NCI-H2107 (cell line): ENCODE results near the gene ZNF598.
"Not testable (repeated sequence)": the region's sequence is repeated elsewhere in the genome, so short reads cannot be mapped to it uniquely, and the experiment has no call there.

ENCODE experiments used
- DNase-seq: peaks from one replicate; lab custom pipeline; 2025; lab: John Stamatoyannopoulos, UW

The ZNF598 gene

DNA sequence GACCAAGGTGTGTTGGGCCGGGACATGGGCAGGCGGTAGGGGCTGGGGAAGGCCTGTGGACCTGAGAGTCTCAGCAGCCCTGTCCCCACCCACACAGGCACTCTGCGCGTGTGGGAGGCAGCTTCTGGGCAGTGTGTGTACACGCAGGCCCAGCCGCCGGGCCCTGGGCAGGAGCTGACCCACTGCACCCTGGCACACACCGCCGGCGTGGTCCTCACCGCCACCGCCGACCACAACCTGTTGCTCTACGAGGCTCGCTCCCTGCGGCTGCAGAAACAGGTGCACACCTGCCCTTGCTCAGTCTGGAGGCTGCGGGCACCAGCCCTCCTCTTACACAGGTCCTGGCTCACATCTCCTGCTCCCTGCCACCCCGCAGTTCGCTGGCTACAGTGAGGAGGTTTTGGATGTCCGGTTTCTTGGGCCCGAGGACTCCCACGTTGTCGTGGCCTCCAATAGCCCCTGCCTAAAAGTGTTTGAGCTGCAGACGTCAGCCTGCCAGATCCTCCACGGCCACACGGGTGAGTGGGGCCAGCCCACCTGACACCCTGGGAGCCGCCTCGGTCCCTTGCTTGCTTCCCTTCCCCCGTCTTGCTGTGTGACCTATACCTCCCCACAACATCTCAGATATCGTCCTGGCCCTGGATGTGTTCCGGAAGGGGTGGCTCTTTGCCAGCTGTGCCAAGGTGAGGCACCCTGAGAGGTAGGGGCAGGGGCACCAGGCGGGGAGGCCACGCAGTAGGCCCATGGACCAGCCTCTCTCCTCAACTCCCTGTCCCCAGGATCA is 34.0 kb downstream of the ZNF598 start:
- DNase-seq = no peak

DNA sequence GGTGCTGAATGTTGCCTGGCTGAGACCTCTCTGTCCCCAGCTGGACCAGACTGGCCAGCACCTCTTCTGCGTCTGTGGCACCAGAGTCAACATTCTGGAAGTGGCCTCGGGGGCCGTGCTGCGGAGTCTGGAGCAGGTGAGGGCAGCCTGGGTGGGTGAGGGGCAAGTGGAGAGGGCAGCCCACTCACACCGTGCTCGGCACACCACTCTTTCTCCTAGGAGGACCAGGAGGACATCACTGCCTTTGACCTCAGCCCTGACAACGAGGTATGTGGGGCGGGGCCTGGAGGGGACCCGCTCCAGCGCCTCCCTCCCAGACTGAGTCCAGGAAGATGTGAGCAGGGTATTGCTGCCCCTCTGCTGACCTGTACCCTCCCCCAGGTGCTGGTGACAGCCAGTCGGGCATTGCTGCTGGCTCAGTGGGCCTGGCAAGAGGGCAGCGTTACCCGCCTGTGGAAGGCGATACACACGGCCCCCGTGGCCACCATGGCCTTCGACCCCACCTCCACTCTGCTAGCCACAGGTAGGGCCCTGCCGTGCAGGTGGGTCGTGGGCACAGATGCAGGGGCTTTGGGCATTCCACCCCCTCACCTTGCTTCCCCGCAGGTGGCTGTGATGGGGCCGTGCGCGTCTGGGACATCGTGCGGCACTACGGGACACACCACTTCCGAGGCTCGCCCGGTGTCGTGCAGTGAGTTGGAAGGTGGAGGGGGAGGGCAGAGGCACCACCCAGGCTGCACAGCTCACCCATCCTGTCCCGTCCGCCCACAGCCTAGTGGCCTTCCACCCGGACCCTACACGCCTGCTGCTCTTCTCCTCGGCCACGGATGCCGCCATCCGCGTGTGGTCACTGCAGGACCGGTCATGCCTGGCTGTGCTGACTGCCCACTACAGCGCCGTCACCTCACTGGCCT is 35.2 kb downstream of the ZNF598 start:
- no peak for DNase-seq

DNA sequence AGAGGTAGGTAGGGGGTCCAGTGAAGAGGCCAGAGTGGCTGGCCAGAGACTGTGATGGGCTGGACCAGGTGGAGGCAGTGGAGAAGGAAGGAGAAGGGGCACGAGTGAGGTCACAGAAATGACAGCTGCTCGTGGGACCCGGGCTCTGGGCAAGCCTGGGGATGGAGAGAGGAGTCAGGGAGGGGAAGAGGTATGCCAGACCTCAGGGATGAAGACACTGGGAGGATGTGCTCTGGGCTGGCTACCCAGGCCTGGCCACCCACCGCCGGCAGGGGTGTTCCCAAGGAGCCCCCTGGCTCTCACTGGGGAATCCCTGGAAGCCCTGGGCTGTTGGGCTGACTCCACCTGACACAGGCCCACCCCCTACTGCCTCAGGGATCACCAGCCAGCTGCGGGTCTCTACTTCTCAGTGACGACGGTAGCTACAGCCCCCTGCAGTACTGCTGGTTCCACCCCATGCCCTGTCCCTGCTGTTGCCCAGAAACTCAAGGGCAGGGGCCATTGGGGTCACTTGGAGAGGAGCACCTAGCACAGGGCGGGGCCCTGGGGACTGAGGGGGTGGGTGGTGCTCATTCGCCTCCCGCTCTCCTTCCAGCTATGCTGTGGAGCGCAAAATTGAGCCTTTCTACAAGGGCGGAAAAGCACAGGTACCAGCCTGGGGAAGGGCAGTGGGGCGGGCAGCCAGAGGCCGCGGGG is 36.0 kb downstream of the ZNF598 start:
- no peak for DNase-seq

DNA sequence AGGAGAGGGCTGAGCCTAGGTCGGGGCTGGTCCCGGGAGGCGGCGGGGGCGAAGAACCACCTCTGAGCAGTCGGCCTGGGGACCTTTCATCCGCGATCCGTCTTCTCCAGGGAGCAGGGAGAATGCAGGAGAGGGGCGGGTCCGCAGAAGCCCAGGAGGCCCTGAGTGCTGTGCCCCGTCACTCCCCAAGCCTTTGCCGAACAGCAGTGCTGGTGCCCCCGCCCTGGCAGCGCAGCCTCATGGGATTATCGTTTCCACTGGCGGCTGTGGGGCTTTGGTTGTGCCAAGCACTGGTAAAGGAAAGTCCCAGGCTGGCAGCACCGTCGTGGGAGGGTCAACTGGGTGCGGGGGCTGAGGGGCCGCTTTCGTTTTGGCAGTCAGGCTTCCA is 37.1 kb downstream of the ZNF598 start:
- no peak for DNase-seq

DNA sequence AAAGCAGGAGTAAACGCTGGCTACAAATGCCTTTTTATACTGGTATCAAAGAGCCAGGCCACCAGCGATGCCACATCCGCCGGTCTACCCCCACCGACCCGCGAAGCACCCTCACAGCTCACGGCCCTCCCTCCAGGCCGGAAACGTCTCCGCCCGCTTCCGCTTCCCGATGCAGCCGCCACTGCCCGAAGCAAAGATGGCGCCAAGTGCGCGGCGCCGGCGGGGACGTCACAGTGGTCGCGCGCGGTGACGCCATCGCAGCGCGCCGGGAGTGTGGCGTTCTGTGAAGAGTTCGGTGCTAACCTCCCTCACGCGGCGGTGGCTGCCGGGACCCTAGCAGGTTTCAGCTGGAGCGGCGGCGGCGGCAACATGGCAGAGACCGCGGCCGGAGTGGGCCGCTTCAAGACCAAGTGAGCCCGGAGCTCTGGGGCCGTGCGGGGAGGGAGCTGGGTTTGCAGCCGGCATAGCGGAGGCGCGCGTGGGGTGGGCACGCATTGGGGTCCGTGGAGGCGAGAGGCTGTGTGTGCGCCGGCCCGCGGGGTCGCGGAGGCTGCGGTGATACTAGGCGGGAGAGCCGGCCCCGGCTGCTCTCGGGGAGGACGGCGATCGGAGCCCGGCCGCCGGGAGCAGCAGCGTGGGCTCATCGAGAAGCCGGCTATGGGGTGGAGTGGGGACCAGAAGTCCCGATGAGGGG is 37.7 kb downstream of the ZNF598 start, which contains the start of gene TBL3:
TBL3 (plus strand) TSS at position 258 of the 694 bp plus-strand sequence; CDS start at position 370, 112 bp downstream.
- DNase-seq = peak; percentile 87

DNA sequence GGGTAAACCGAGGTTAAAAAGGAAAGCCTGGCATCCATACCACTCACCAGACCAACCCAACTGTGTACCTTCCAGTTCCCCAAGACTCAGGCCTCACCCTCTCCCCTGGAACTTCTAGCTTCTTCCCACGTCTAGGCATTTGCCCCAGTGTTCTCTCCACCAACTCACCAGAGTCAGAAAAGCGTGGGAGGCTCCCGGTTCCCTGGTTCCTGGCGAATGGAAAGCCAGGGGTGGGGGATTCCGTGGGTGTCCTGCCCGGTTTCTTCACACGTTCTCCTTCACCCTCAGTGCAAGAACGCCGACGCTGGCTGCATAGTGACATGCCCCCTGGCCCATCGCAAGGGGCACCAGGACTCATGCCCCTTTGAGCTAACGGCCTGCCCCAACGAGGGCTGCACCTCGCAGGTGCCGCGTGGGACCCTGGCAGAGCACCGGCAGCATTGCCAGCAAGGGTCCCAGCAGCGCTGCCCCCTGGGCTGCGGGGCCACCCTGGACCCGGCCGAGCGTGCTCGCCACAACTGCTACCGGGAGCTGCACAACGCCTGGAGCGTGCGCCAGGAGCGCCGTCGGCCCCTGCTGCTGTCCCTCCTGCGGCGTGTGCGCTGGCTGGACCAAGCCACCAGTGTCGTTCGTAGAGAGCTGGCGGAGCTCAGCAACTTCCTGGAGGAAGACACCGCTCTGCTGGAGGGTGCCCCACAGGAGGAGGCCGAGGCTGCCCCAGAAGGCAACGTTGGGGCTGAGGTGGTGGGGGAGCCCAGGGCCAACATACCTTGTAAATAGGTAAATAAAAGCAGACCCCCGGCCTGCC is 41.3 kb downstream of the ZNF598 start:
- DNase-seq = no peak

DNA sequence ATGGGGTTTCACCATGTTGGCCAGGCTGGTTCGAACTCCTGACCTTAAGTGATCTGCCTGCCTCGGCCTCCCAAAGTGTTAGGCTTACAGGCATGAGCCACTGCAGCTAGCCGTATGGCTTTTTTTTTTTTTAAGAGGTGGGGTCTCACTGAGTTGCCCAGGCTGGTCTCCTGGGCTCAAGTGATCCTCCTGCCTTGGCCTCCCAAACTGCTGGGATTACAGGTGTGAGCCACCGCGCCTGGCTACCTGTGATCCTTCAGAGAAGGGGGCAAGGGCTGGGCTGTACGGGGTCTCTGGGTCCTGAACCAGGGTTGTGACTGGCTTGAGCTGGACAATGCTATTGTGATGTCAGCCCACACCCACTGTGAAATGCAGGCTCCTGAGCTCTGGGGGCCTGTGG is 43.2 kb downstream of the ZNF598 start, which contains the start of gene RNF151:
RNF151 (plus strand) TSS at position 397 of the 400 bp plus-strand sequence. CDS start 26 bp downstream, outside the sequence.
- DNase-seq = no peak

DNA sequence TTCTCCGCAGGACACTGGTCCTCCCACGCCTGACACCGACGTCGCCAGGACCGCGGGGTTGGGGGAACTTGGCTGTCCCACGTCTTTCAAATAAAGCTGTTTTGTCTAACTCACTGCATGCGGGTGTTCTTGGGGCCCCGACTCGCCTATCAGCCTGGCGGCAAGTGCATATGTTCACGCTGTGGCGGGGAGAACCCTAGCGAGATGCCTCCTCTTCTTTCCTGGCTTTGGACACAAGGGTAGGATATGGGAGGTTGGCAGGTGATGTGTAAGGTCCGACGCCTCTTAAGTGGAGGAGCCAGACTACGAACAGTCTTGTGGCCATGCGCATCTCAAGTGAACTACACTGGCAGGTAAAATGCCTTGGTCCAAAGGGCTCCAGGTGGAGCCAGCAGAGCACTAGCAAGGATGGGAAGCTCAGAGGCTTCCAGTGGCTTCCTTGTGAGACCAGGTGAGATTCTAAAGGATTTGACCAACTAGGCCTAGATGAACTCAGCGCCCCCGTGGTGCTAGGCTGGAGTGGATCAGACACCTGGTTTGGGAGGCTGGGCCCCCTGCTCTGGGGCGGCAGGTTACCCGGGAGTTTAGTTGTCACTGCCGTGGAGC is 44.1 kb downstream of the ZNF598 start:
- no peak for DNase-seq

DNA sequence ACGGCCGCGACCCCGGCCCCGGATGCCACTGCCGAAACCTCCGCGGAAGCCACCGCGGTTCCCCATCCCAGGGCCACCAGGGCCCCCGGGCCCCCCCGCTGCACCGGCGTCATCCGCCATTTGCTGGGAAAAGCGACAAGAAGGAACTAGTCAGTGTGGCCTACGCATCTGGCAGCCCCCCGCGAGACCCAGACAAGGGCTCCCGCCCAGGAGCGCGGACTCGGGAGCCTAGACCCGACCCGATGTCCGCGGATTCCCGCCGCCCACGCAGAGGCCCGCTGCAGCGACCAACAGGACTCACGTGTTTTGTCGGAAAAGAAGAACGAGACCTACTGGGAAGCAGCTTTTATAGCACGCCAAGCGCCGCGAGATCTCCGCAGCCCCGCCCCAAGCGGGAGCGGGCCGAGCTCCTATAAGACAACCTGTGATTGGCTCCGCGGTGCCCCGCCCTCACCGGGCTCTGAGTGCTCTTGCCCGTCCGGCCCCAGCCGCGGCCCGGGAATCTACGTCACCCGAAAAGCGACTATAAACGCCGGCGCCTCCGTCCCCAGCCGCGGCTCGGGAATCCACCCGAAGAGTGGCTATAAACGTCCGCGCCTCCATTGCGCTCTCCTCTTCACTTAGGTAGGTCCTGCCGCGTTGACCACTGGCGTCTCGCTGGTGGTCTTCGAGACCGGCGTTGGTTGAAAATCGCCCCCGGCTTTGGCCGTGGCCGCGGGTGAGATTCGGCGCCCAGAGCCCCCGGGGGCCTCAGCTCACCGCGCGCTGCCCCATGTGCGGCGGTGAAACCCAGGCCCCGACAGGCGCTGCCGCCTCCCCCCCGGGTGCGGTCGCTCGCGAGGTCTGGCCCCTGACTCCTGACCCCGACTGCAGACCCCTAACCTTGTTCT is 44.9 kb downstream of the ZNF598 start, which contains the start of gene RPS2:
RPS2 (minus strand) TSS at position 321 of the 890 bp plus-strand sequence; CDS start at position 120, 201 bp downstream.
- DNase-seq = peak; percentile 98

DNA sequence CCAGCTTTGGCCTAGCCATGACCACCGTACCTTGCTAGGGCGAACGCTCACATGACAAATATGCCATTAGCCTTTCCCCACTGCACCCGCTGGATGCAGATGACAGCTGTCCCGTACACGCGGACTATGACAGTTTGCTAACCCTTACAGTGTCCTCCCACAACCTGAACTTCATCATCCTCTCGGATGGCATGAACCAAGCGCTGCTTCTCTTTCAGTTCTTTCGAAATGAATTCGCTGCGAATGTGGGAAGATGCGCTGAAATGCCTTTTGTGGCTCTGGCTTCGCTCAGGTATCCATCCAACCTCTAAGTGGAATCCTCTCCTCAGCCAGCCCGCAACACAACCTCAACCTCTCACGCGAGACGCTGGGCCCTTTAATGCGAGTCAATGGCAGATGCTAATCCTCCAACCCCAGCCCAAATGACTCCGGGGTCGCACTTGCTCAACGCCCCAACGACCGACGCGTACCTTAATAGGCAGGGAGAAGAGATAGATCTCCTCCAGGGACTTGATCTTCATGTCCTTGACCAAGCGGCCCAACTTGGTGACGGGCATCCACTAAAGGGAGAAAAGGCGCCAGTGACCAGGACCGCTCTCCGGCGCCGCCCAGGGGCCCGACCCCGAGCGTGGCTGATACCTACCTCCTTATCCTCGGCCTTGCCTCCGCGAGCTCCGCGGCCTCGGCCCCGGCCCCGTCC is 45.7 kb downstream of the ZNF598 start:
- DNase-seq = no peak

DNA sequence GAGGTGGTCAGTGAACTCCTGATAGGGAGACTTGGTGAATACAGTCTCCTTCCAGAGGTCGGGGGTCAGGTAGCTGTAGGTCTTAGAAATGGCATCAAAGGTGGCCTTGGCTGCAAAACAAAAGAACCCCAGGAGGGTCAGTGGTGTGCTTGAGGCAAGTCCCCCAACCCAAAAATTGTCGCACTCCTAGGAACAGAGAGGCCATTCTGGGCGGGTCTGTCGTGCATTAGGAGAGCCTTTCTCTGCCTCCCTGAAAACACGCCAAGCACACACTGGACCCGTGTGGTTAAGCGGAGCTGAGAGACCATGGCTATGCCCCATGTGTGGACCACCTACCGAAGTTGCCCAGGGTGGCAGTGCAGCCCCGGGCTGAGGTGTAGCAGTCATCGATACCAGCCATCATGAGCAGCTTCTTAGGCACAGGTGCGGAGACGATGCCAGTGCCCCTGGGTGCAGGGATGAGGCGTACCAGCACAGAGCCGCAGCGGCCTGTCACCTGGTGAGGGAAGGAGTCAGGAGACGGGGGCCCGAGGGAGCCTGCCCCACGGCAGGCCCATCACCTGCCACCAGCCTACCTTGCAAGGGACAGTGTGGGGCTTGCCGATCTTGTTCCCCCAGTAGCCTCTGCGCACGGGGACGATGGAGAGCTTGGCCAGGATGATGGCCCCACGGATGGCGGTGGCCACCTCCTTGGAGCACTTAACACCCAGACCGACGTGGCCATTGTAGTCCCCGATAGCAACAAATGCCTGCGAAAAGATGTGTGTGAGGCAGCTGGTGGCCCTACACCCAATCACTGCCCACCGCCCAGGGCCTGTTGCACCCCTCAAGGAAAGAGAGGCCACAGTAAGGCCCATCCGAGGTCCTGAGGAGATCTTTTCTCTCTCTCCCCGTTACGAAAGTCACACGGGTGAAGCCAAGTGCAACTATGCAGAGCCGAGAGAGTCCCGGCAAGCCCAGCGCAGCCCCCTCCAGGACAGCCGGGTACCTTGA is 47.2 kb downstream of the ZNF598 start:
- not testable (repeated sequence) for DNase-seq

DNA sequence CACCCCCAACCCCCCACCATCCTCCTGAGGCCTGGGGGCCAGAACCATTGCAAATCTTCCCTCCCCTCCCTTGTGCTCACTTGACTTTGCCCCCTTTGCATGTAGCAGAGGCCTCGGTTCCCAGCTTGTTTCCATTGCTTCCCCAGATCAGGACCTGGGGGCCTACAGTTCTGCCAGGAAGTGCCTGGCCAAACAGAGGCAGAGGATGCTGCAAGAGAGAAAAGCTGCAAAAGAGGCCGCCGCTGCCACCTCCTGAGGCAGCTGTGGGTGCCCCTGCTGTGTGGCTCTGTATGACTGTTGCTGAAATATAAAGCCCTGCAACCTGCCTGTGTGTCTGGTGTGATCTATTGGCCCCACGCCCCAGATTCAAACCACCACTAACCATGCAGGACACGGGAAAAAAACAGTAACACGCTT is 48.0 kb downstream of the ZNF598 start:
- no peak for DNase-seq

DNA sequence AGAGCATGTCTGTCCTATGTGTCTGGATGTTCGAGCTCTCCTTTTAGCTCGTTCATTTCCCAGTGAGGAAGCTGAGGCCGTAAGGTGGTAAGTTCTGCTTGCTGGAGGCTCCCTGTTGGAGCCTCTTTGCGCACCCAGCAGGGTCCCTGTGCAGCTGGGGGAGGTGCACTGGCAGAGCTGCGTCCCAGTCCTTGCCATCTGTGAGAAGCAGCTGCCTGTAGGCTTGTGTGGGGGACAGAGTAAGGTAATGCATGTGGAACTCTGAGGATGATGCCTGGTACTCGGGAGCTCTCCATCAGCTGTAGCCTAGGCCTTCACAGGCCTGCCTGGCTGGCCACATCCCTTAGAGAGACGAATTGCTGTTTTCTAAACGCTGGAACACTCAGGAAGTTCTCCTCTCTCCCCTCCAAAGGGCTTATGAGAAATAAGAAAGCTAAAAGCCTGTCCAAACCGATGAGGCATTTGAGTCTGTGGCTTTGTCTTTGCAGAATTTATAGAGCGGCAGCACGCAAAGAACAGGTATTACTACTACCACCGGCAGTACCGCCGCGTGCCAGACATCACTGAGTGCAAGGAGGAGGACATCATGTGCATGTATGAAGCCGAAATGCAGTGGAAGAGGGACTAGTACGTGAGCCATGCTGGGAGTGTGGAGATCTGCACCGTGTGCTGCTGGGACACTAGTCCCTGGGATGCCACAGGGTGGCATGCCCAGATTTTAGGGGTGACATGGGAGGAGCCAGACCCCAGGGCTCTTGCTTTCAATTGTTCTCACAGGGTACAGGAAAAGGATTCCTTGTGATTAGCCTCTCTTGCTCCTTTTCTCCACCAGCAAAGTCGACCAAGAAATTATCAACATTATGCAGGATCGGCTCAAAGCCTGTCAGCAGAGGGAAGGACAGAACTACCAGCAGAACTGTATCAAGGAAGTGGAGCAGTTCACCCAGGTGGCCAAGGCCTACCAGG is 48.7 kb downstream of the ZNF598 start:
- no peak for DNase-seq

DNA sequence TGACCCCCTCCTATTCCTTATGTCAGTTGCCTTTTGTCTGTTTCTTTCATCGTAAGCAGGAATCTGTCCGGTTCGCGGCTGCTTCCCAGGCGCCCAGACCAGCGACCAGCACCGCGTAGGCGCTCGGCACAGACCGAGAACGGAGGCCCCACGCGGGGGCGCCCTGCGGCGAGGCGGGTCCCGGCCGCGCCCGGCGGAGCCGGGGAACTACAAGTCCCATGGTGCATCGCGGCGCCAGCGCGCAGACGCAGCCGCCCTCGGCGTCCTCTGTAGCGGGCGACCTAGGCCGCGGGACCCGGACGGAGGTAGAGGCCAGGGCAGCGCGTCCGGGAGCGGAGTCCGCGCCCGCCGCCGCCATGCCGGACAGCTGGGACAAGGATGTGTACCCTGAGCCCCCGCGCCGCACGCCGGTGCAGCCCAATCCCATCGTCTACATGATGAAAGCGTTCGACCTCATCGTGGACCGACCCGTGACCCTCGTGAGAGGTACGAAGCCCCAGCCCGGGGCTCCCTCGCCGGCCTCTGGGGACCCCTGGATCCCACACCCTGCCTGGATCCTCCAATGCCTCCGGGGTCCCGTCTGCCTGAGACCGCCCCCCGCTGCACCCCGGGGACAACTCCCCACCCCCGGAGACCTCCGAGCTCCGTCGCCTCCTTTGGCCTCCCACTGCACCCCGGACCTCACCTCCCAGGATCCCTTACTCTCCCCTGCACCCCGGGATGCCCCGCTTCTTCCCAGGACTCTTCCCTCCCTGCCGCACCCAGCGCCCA is 50.2 kb downstream of the ZNF598 start, which contains the start of gene NDUFB10:
NDUFB10 (plus strand) TSS at position 270 of the 771 bp plus-strand sequence; CDS start at position 357, 87 bp downstream.
- peak; percentile 68 for DNase-seq

DNA sequence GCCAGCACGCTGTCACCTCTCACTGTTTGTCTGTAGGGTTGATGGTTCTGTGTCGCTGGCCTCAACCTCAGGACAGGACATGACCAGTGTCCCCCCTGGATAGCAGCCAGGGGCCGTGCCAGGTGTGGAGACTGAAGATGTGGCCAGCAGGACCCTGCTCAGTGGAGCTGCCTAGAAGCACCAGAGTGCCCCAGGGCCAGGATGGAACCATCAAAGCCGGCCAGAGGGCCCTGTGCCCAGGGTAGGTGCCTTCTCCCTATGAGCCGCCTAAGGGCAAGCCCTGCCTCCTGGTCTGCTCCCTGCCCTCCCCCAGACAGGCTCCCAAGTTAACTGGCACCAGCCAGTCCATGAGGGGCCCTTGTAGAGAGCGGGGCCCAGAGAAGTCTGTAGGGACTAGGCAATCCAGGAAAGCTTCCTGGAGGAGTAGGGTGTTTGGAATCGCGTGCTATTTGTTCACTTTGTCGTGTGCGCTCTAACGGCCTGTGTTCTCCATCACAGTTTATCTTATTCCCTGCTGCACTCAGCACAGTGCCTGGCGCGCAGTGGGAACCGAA is 50.8 kb downstream of the ZNF598 start:
- no peak for DNase-seq
